ENCODE measurements around the gene DAB1.

Gene DAB1

DNA sequence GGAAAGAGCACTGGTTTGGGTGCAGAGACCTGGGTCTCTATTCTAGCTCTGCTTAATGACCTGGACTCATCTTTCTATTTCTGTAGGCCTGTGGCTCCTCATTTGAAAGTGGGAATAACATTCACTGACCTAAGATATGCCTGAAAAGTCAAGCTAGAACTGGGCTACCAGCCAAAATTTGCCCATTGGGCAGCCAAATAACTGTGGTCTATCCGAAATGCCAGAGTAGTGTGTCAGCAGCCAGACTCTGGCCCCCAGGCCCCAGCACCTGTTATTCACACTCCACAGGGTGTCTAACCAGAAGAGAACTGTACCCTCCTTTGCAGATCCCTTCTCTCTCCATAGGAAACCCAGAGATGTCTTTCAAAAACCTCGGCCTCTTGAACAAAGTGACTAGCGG lies 12.6 kb downstream of the DAB1 start:
- no peak for DNase-seq (ENCODE audit: low spot score)

DNA sequence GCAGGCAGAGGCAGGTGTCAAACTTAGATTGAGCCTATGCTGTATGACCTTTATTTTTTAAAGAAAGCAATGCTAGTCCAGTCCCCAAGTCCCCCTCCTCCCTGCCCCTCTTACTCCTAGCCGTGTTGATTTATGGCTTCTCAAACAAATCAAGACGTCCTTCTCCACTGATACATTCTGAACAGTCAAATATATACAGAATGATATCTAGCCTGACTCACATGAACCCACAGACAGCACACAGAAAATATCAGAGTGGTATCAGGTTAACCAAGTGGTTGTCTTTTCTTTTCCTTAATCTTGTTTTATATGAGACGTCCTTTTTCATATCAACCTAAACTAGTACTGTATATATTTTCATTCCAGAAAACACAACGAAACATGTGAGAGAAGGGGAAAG lies 13.4 kb downstream of the DAB1 start:
- no peak for DNase-seq (ENCODE audit: low spot score)

DNA sequence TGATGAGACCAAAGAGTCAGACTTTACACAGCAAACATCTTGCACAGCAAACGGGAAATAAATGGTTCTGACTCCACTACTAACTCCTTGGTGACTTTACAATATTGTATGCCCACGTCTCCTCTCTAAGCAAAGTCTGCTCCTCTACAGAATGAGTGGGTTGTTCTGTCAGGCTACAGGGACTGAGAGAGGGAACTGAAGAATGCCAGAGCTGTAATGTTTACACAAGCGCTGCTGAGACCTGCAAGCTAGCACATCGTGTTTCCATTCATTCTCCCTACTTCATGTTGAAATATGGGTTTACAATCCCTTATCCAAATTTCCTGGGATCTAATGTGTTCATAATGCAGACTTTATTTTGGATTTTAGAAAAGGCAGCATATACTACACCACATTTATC lies 15.9 kb downstream of the DAB1 start:
- DNase-seq (ENCODE audit: low spot score): no peak

DNA sequence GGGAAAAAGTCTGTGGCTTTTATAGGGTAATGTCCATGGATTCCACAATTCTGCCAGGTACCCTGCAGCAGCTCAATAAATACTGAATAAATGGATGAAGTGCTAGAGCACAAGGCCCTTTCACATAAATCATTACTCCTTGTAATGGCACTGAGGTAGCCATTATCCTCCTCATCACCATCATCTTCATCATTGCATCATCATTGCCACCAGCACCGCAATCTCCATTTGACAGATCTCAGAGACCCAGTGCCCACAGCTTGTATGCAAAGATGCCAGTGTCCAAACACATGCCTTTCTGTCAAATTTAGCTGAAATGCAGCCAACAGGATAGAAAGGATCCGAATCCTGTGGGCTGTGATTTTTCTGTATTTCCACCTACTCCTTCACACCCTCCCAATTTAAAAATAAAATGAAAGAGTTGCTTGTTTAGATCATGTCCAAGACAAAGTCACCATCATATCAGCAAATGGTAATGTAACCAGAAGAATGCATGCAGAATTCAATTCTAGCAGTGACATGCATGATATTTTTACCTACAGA lies 17.4 kb downstream of the DAB1 start:
- DNase-seq (ENCODE audit: low spot score): no peak

DNA sequence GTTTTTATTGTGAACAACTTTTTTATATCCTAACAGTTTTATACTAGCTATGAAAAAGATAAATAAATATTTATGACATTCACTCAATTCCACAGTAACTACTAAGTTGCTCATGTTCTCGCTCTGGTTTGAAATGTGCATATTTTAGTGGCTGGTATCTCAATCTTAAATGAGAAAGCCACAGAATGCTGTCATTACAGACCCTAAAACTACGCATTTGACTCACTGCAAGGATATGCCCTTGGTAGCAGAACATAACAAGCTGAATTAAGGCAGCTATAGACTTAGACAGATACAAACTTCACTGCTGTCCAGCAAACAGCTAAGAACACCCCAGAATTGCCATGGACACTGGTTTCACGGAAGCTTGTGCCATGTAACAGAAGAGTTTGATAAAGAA lies 19.0 kb downstream of the DAB1 start:
- DNase-seq (ENCODE audit: low spot score): no peak

DNA sequence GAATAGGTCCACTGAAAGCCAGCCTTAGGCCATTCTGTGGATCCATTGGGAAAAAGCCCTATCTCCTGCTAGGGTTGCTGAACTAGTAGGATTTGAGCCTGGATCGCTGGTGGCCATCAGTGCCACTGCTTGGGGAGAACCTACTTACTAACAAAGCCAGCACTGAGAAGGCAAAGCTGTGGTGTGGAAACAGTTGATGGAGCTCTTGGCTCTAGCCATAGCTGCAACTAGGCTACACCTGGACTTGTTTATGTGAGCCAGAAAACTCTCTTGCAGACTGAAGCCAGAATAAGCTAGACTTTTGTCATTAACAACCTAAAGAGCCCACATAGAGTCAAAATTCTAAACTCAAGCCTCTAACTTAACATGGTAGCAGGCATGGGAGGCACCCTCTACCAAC lies 20.7 kb downstream of the DAB1 start:
- no peak for DNase-seq (ENCODE audit: low spot score)

DNA sequence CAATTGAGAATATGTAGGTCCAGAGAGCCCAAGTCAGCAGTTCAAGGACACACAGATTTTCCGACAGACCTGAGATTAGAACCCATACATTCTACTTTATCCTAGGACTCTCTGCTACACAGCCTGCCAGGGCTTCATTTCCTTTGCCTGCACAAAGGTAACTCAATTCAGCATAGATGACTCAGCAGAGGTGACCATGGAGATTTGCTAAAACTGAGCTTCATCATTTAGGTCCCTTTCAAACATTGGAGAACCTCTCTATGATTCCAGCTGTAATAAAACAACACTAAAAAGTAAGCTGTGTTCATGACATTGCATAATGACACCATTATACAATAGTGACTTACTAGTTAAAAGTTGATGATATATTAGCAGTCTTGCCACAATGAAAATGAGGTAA lies 22.2 kb downstream of the DAB1 start:
- no peak for DNase-seq (ENCODE audit: low spot score)

DNA sequence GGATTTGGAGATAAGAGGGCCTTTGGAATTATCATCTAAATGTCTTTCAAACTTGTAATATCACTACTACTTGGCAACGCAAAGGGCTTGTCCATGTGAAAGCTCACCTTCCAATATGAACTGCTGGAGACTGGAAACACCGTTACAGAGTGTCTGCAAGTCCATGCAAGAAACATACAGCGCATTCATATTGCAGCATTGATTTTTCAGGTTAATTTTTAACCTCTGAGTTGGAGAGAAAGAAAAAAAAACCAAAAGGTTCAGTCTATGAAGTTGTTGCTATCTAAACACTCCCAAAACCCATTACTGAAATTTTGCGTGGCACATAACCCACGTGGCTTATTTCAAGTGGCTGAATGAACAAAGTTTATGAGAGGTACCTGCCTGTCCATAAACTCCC lies 23.8 kb downstream of the DAB1 start:
- DNase-seq (ENCODE audit: low spot score): no peak

DNA sequence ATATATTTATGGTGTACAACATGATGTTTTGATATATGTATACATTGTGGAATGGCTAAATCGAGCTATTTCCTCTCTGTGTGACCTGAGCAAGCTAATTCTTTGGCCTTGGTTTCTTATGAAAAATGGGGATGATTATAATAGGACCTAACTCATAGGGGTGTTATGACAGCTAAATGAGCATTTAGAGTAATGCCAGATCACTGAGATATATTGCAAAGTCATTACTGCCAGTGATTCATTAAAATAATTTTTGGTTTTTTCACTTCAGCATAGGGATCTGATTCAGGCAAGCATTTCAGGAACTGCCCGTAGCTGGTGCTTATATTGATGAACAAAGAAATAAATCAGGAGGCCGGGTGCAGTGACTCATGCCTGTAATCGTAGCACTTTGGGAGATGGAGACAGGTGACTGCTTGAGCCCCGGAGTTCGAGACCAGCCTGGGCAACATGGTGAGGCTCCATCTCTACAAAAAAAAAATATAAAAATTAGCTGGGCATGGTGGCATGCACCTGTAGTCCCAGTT lies 30.7 kb downstream of the DAB1 start:
- no peak for DNase-seq (ENCODE audit: low spot score)

DNA sequence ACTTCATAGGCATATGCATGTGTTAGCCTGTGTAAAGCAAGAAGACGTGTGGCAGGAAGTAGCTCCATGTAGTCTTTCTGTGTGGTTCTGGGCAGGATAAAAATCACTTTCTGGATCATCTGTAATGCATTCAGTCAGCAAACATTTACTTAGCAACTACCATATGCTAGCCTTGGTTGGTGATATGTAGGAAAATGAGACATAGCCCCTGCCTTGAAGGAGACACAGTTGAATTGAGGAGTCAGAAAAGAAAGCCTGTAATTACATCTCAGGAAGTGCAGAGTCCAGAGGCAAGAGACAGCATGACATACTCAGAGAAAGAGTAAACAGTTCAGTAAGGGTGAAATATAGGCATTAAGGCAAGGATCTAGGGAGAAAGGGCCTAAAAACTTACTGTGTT lies 38.5 kb downstream of the DAB1 start:
- DNase-seq (ENCODE audit: low spot score): no peak

DNA sequence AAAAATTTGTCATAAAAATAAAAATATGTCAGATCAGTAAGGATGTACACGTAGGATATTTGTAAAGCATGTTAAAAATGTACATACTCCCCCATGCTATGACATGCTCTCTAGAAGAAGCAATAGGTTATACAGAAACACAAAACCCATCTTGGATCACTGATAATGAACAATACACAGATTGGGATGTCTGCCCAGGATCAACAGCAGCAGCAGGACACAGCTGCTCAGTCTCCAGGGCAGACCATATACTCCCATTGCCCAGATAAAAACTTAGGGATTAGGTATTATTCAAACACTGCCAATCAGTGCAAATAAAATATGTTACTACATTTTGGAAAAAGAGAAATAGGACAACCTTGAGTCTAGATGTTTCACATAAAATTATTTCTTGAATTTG lies 39.0 kb downstream of the DAB1 start:
- no peak for DNase-seq (ENCODE audit: low spot score)

DNA sequence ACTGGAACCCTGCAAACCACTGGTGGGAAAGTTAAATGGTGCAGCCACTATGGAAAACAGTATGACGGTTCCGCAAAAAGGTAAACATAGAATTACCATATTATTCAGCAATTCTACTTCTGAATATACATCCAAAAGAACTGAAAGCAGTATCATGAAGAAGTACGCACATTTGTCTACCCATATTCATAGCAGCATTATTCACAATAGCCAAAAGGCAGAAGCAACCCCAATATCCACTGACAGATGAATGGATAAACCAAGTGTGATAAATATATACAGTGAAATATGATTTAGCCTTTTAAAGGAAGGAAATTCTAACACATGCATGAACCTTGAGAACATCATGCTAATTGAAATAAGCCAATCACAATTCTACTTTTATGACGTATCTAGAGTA lies 39.6 kb downstream of the DAB1 start:
- DNase-seq (ENCODE audit: low spot score): no peak

DNA sequence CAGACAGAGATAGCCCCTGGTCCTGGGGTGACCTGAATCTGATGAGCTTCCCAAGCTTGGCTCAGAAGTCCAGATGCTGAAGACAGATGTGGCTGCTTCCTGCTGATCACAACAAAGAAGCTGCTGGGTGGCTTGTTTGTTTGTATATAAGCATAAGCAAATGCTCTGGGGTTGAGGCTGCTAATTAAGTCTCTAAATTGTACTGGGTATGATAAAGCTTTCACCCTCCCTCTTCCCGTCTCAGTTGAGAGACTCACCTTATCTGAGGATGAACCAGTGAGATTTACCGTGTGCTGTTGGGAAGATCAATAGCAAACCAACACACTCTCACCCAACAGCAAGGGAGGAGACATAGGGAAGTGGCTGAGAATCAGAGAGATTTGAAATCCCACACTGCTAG lies 42.0 kb downstream of the DAB1 start:
- DNase-seq (ENCODE audit: low spot score): no peak

DNA sequence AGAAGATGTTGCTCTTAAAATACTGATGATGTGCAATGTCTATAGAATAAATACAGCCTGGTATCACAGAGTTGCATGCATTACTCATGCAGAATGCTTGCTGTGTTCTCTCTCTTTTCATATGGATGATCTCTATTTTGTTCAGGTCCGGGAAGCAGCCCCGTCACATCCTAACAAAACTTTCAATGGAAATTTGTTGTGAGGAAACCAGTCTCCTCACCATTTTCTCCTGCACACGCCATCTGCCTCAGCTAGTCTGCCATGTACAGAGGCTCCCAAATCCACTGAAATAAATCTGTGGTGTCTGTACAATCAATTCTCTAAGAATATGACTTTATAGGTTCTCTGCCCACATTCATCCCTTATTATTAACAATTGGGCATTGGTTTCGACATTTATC lies 42.4 kb downstream of the DAB1 start:
- no peak for DNase-seq (ENCODE audit: low spot score)

DNA sequence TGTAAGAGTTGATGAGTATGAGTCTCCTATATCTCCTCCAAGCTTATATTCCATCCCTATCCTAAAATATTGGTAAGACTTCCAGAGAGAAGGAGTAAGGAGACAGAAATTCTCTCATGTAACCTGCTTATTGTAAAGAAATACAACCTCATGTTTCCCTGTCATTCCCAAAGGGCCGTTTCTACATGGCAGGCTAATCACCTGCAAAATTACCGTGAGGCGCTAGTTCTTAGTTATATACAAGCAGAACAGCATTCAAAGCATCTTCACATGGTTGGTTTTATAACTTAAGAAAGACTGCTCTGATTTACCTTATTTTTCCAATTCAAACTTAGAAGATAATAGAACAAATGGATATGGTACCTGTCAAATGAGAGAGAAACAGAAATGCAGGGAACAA lies 42.9 kb downstream of the DAB1 start:
- no peak for DNase-seq (ENCODE audit: low spot score)

DNA sequence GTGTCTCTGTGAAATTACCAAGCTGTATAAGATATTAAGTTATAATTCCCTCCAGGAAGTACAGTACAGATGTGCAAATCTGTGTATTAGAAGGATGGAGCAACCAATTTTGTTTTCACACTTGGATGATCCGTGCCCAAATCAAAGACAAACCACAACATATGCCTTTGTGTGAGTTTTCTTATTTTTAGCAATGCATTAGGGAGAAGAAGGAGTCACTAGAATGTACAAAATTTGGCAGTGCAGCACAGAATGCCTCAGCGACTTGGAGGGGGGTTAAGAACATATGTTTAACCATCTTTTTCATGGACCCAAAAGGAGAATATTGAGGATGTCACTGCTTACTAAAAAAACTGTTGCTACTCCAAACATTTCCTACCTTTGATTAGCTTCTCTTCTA lies 45.3 kb downstream of the DAB1 start:
- DNase-seq (ENCODE audit: low spot score): no peak

DNA sequence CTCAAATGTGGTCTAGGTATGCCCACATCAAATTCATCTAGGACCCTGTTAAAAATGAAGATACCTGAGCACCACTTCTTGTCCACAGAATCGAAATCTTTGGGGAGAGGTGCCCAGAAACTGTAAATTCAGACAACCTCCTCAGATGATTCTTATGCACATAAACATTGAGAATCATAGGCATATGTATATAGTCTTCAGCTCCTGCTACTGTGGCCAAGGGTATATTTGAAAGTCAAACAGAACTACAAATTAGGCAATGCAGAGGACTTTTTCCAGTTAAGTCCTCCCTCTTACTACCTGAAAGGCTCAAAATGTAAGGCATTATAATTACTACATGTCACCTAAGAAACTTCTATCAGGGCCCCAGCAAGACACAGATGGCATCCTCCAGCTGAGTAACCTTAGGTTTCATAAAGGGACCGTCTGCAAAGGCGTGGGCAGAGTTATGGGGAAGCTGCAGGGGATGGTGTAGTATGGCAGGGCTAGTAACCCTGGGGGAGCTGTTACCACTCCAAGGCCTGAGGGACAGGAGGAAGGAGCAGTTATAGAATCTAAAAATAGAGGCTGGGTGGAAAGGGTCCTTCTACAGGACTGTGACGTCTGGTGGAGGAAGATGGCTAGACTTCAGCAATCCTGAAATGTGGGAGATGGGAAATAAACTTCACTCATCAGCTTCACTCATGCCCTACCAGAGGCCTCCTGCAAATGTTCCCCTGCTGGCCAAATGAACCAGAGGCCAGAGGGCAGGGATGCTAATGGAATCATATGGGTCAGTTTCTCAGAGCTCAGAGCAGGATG lies 46.3 kb downstream of the DAB1 start:
- DNase-seq (ENCODE audit: low spot score): no peak

DNA sequence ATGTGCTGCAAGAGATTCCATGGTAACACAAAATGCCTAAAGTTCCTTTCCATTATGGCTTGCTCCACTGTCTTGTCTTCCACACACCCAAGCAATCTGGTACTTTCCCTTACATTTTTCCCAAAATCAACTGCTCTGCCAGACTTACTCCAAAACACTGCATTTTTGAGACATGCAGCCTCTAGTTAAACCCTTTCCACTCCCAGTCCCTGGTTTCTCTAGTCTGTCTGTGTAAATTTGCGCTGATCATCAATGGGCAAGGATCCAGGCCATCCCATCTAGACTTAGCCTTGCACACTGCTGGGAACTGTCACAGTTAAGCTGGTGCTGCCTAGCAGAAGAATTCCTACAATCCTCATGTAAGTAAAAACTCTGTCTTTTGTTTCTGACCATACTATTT lies 47.8 kb downstream of the DAB1 start:
- DNase-seq (ENCODE audit: low spot score): no peak

DNA sequence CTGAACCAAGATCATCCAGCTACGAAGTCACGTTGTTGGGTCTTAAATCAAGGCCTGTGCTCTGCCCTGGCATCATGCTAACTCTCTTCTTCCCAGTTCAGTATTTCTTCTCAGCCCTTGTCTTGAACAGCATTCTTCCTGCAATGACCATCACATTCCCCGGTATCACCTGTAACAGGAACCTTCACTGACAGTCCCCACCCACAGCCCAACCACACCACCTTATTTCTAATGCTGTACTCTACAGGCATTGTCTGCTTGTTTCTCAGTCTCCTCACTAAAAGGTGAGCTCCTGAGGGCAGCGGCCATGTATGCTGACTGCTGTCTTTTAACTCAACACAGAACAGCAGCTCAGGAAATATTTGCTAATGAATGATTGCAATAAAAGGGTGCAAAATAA lies 54.0 kb downstream of the DAB1 start:
- no peak for DNase-seq (ENCODE audit: low spot score)

DNA sequence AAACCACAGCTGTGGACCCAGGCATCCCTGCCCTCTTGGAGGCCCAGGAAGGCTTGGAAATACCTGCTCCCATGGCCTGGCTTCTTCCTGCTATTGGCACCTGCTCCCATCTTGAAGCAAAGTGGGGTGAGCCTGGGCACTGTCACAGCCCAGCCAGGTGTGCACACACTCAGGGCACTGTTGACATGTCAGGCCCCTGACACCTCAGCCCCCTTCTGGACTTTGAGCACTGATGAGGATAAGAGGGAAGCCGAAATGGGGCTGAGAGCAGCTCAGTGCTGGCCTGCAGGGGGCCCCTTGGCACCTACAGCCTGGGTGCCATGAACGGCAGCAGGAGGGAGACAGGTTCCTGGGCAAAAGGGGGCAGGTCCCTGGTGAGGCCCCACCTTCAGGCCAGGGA lies 55.9 kb downstream of the DAB1 start:
- DNase-seq (ENCODE audit: low spot score): no peak

DNA sequence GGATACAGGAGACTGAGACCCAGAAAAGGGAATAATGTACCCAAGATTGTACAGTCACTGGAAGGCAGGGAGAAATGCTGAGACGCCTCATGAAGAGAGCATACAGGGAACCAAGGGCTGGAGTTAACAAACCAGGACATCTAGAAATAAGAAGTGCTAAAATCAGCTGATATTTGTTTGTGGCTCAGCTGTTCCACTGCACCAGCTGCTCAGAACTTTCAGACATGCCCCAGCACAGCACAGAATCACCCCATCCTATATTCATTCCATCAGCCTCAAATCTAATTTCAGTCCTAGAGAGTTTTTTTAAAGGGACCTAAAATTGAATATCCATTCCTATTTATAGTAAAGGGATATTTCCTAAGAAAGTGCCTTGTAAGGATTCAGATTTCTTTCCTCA lies 60.2 kb downstream of the DAB1 start:
- no peak for DNase-seq (ENCODE audit: low spot score)

DNA sequence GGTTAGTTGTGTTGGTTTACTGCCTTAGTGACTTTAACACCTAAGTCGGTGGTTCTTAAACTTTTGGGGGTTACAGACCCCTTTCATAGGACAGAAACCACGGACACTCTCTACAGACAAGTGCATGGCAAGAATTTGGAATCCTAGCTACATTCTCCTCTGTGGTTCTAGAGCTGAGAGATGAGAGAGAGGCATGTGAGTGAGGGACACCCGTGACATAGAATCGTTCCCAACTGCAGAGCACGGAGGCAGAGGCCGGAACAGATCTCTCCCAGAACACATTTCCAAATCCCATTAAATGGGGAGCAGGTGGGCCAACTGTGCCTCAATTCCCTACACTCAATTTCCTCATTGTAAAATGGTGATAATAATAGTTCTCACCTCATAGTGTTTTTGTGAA lies 60.7 kb downstream of the DAB1 start:
- DNase-seq (ENCODE audit: low spot score): no peak

DNA sequence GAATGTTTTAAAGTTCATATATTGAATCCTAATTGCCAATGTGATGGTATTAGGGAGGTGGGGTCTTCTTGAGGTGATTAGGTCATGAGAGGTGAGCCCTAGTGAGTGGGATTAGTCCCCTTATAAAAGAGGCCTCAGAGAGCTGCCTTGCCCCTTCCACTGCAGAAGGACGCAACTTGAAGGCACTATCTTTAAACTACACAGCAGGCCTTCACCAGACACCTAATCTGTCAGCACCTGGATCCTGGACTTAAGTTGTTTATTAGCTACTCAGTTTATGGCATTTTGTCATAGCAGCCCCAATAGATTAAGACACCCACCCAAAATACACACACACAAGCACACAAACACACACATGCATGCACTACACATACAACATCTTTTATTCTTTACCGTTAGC lies 61.4 kb downstream of the DAB1 start:
- no peak for DNase-seq (ENCODE audit: low spot score)

DNA sequence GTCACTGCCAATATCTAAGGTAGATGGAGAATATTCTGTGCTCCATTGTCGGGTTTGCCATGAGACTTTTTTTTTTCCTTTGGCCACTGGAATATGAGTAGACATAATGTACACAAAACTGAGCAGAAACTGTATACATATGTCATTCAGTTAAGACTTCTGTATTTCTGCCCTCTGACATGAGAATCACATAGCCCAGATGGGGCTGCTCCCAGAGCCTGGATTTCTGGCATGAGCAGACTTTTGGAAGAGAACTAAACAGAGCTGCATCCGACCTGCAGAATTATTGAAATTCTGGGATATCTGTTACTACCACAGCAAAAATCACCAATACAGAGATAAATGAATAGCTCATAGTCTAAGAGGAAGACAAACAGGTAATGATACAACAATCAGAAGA lies 62.3 kb downstream of the DAB1 start:
- no peak for DNase-seq (ENCODE audit: low spot score)
